ENCODE results near the gene SPNS1. TPM values are rescaled to one million over a fixed set of nuclear protein-coding genes. Genes with fewer than 3 reads are reported as not detected.

SPNS1 gene
- total RNA-seq, 1 donor from 2014 or later: 68.4 TPM

- H3K4me1 Mint-ChIP-seq (ENCODE audit: unreplicated experiment): peaks cover 3% of the 10 kb centered on the region
- peaks cover 5% of the 10 kb centered on the region for H3K9me3 Mint-ChIP-seq (ENCODE audit: unreplicated experiment)
- H3K36me3 Mint-ChIP-seq (ENCODE audit: low read depth, unreplicated experiment): peaks cover 38% of the 10 kb centered on the region
- peaks cover 6% of the 10 kb centered on the region for H3K27me3 Mint-ChIP-seq (ENCODE audit: unreplicated experiment)
- H3K27ac Mint-ChIP-seq (ENCODE audit: unreplicated experiment): peak overlapping the region; percentile 18
- no peak for DNase-seq (ENCODE audit: low spot score)
- H3K4me3 Mint-ChIP-seq (ENCODE audit: unreplicated experiment): no peak overlapping the region
- no peak for TF ChIP-seq CTCF (IDR thresholded peaks at IDR 0.05; ENCODE audit: unreplicated experiment)
Observed at GRCh38 chr16:28982418-28982817, 7.8 kb downstream of the SPNS1 start.

- no peak for DNase-seq (ENCODE audit: low spot score)
- peak overlapping the region; percentile 18 for H3K27ac Mint-ChIP-seq (ENCODE audit: unreplicated experiment)
- peaks cover 6% of the 10 kb centered on the region for H3K9me3 Mint-ChIP-seq (ENCODE audit: unreplicated experiment)
- peaks cover 41% of the 10 kb centered on the region for H3K36me3 Mint-ChIP-seq (ENCODE audit: low read depth, unreplicated experiment)
- peaks cover 6% of the 10 kb centered on the region for H3K27me3 Mint-ChIP-seq (ENCODE audit: unreplicated experiment)
- peaks cover 3% of the 10 kb centered on the region for H3K4me1 Mint-ChIP-seq (ENCODE audit: unreplicated experiment)
- H3K4me3 Mint-ChIP-seq (ENCODE audit: unreplicated experiment): no peak overlapping the region
- TF ChIP-seq CTCF (IDR thresholded peaks at IDR 0.05; ENCODE audit: unreplicated experiment): no peak
Observed at GRCh38 chr16:28982949-28983348, 8.4 kb downstream of the SPNS1 start.

GRCh38 chr16:28983644-28984043 is 9.1 kb downstream of the SPNS1 start:
- TF ChIP-seq CTCF (IDR thresholded peaks at IDR 0.05; ENCODE audit: unreplicated experiment): no peak
- Mint-ChIP-seq H3K27ac (ENCODE audit: unreplicated experiment) (no peak overlapping the region), H3K9me3 (ENCODE audit: unreplicated experiment) (peaks cover 6% of the 10 kb centered on the region), H3K4me3 (ENCODE audit: unreplicated experiment) (no peak overlapping the region), H3K4me1 (ENCODE audit: unreplicated experiment) (peaks cover 3% of the 10 kb centered on the region), H3K36me3 (ENCODE audit: low read depth, unreplicated experiment) (peaks cover 37% of the 10 kb centered on the region), H3K27me3 (ENCODE audit: unreplicated experiment) (peaks cover 6% of the 10 kb centered on the region)
- no peak for DNase-seq (ENCODE audit: low spot score)

GRCh38 chr16:28984091-28984490 is 9.5 kb downstream of the SPNS1 start:
- Mint-ChIP-seq H3K4me3 (ENCODE audit: unreplicated experiment) (no peak overlapping the region), H3K36me3 (ENCODE audit: low read depth, unreplicated experiment) (peaks cover 37% of the 10 kb centered on the region), H3K27me3 (ENCODE audit: unreplicated experiment) (peaks cover 6% of the 10 kb centered on the region), H3K27ac (ENCODE audit: unreplicated experiment) (no peak overlapping the region), H3K9me3 (ENCODE audit: unreplicated experiment) (peaks cover 6% of the 10 kb centered on the region), H3K4me1 (ENCODE audit: unreplicated experiment) (peaks cover 3% of the 10 kb centered on the region)
- TF ChIP-seq CTCF (IDR thresholded peaks at IDR 0.05; ENCODE audit: unreplicated experiment): no peak
- DNase-seq (ENCODE audit: low spot score): no peak

GRCh38 chr16:28984619-28985135 is 10.1 kb downstream of the SPNS1 start, which contains the start of gene LAT:
TSS of gene LAT (plus strand) at chr16:28985052. CDS start at chr16:28985418, 366 bp downstream.
- peaks cover 3% of the 10 kb centered on the region for H3K4me1 Mint-ChIP-seq (ENCODE audit: unreplicated experiment)

More at GRCh38 chr16:28984619-28985135, 10.1 kb downstream of the SPNS1 start, which contains the start of gene LAT:
- no peak for TF ChIP-seq CTCF (IDR thresholded peaks at IDR 0.05; ENCODE audit: unreplicated experiment)
- peaks cover 43% of the 10 kb centered on the region for H3K36me3 Mint-ChIP-seq (ENCODE audit: low read depth, unreplicated experiment)
- H3K4me3 Mint-ChIP-seq (ENCODE audit: unreplicated experiment): no peak within 1 kb of the TSS
- DNase-seq (ENCODE audit: low spot score): no peak
- H3K27me3 Mint-ChIP-seq (ENCODE audit: unreplicated experiment): peaks cover 6% of the 10 kb centered on the region
- H3K27ac Mint-ChIP-seq (ENCODE audit: unreplicated experiment): no peak within 1 kb of the TSS
- peaks cover 6% of the 10 kb centered on the region for H3K9me3 Mint-ChIP-seq (ENCODE audit: unreplicated experiment)
